Measurements from ENCODE around the gene AMZ1.

Gene AMZ1

DNA sequence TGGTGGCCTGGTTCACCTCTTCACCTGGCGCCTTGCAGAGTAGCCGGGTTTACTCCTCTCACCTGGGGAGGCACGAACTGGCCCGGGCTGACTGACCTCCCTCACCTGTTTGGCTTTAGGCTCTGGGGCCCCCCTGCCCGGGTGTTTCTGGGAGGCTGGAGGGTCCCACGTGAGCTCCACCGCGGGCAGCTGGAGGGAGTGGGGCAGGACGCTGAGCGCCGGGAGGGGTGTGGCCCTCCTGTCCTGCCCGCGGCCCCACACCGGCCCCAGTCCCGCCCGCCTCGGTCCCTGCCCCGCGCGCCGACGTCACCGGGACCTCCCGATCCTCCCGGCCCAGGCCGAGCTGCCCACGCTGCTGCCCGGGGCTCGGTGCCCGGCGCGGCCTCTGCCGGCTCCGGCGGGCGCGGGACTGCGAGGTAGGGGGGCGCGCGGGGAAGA lies at the start of gene AMZ1:
AMZ1 (plus strand) TSS at position 322 of the 438 bp plus-strand sequence. CDS start 12,250 bp downstream, outside the sequence.
- DNase-seq: no peak

GRCh38 chr7:2638224-2638991 lies 49.6 kb upstream of the AMZ1 start:
- peak; percentile 84 for DNase-seq

DNA sequence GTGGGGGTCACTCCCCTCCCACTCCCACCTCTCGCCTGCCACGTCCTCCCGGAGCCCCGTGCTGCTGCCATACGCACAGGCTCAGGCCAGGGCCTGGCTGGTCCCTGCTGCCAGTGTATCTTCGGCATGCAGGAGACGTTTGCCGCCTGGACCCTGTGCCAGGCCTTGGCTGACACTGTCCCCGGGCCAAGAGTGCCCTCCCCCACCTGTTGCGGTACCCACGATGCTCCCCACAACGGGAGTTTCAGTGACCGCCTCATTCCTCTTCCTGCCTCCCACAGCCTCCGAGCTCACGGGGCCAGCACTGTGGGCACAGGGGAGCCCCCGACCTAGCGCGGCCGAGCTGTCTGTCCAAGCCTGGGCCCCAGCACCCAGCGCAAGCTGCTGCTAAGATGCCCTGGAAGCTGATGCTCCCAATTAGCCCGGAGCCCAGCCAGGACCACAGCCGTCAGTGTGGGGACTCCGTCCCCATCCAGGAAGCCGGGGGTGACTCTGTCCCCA lies 48.8 kb upstream of the AMZ1 start:
- DNase-seq: no peak

- DNase-seq: no peak
These were observed 48.1 kb upstream of the AMZ1 start for GRCh38 chr7:2639695-2640481.

- DNase-seq: no peak
These were observed 47.5 kb upstream of the AMZ1 start for GRCh38 chr7:2640482-2640830.

- DNase-seq: no peak
These were observed 47.1 kb upstream of the AMZ1 start for GRCh38 chr7:2640846-2641316.

GRCh38 chr7:2641406-2642393 lies 46.3 kb upstream of the AMZ1 start:
- peak; percentile 94 for DNase-seq

DNA sequence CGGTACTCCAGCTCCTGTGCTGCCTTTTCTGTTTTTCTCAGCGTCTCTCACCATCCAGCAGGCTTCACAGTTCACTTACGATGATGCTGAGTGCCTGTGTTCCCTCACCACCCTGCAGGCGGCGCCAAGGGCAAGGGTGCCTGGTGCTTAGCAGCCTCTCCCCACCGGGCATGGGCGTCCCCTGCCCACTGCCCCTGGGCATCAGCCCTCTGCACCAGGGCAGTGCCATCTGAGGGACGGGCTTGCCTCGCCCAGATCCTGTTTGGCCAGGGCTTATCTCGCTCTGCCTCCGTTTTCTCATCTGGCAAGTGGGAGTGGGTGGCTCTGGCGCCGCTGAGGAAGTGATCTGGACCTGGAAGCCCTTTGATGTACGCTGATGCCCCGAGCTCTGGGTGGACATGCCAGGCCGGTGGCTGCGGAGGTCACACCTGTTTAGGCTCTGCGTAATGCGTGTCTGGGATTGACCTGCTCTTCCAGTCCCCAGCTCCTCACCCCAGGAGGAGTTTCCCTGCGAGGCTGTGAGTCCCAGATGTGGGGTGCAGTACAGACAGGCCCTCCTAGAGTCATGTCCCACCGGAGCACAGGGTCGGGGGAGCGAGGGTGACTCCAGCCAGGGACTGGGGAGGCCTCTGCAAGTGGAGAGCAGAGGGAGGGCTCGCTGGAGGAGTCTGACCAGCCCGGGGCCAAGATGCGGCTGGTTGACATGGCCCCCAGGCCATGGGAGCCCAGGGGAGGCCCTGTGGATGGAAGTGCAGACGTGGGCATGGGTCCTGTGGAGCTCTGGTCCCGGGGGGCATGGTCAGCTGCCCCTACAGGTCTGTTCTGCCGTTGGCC lies 44.4 kb upstream of the AMZ1 start:
- no peak for DNase-seq

DNA sequence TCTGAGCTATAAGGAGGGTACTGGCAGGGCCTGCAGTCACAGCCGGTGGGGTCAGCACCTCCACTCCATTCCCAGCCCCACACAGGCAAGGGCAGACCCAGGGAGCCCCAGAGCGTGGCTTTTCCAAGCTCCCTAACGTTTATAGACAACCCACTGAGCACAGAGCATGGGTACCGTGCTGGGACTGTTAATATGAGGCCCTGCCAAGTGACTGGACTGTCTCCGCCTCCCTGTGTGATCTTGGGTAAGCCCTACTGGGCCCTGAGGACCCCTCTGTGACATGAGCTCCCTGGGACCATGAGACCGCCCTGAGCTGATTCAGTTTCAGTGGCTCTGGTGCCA lies 43.8 kb upstream of the AMZ1 start:
- no peak for DNase-seq

- DNase-seq: no peak
These were observed 43.3 kb upstream of the AMZ1 start for GRCh38 chr7:2644562-2645273.

GRCh38 chr7:2645274-2645868 lies 42.6 kb upstream of the AMZ1 start:
- DNase-seq: no peak

DNA sequence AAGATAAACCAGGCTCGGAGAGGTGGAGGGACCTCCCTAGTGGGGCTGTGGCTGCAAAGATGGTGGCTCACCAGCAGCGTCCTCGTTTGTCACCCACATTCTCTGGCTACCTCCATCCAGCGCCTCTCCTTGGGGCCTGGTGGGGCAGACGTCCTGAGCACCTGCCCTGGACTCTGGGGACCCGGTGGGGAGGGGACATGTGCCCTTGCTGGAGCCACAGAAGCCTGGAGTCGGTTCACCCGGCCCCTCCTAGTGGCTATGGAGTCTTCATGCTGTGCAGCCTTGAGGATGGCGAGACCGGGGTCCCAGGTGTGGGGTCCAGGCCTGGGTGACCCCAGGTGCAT lies 41.7 kb upstream of the AMZ1 start:
- no peak for DNase-seq

DNA sequence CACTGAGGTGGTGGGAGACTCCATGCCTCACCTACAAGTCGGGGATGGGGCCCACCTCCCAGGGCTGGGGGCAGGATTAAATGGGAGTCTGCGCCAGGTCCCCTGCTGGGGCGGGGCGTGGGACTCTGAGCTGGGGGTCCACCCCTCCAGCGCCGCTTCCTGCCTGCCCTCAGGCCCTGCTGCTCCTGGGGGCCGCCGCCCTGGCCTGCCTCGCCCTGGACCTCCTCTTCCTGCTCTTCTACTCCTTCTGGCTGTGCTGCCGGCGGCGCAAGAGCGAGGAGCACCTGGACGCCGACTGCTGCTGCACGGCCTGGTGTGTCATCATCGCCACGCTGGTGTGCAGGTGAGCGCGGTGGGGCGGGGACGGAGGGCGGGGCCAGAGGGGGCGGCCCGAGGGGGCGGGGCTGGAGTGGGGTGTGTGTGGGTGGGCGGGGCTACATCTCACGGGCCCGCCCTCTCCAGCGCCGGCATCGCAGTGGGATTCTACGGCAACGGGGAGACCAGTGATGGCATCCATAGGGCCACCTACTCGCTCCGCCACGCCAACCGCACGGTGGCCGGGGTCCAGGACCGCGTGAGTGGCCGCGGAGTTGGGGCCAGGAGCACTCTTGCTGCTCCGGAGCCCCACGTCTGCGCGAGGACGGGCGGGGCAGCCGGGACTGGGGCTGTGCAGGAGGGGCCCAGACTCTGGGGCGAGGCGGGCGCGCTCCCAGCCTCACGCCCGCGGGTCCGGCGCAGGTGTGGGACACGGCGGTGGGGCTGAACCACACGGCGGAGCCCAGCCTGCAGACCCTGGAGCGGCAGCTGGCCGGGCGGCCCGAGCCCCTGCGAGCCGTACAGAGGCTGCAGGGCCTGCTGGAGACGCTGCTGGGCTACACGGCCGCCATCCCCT lies 41.1 kb upstream of the AMZ1 start:
- no peak for DNase-seq

DNA sequence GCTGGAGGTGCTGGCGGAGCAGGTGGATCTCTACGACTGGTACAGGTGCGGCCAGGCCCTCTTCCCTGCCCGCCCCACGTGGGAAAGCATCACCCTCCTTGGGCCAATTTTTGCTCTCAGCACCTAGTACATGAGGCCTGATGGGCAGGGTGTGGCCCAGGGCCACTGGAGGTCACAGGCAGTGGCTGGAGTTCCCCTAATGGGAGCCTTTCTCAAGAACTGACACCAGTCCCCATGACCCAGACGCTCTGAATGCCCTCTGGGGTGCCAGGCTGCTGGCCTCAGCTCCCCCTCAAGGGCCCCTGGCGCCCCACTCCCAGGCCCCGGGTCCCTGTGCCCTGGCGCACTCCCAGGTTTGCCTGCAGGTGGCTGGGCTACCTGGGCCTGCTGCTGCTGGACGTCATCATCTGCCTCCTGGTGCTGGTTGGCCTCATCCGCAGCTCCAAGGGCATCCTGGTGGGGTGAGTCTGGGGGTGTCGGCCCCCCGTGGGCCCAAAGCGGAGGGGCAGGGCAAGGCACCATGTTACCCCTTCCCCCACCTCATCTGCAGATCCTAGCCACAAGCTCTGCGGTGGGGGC lies 40.3 kb upstream of the AMZ1 start:
- DNase-seq: no peak

- DNase-seq: no peak
These were observed 38.7 kb upstream of the AMZ1 start for GRCh38 chr7:2649139-2649838.

DNA sequence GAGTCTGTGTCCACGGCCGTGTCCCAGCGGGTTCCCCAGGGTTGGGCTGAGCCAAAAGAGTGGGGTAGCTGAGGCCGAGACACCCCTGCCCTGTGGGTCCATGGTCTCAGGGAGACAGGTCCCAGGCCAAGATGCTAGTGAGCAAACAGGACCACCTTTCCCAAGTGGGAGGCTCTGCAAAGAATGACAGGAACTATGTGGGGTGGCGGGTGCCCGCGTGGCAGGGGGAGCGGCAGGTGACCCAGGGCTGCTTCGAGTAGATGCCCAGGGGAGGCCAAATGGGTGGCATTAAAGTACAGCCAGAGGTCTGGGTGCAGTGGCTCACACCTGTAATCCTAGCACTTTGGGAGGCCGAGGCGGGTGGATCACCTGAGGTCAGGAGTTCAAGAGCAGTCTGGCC lies 38.0 kb upstream of the AMZ1 start:
- no peak for DNase-seq

- DNase-seq: no peak
These were observed 37.6 kb upstream of the AMZ1 start for GRCh38 chr7:2650451-2650850.

DNA sequence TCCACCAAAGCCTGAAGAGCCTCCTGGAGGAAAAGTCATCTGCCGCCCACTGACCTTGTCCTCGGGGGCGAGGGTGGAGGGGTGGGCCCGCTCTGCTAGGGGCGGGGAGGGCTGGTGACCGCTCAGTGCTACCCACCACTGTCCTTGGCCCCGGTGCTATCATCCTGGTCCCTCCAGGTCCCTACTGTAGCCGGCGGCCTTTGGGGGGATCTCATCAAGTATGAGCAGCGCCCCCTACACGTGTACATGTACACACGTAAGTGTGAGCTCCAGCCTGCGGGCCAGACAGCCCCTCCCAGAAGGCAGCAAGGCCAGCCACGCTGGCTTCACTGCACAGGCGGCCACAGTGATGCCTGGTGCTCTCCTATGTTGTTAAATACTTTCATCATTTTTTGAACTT lies 36.7 kb upstream of the AMZ1 start:
- no peak for DNase-seq
